Naive thymus-derived CD4-positive, alpha-beta T cell (primary cell): ENCODE measurements around the gene FBRSL1. TPM values are rescaled to one million over a fixed set of nuclear protein-coding genes. Genes with fewer than 3 reads are reported as not detected.

ENCODE experiments used
- ATAC-seq: fragments of 150-1000 bp; cut with Tn5 transposase; 2 replicates; pipeline ENCODE4 v1.10.0; 2021; ENCODE audit warnings: mild to moderate bottlenecking, moderate library complexity
- CTCF ChIA-PET: fragments of 350-600 bp; sonication (Branson Sonifier 250); formaldehyde crosslinking; loops from one replicate; lab custom pipeline; 2021; ENCODE audit warnings: antibody characterized with exemption; lab: Charles Lee
- POLR2A ChIA-PET: fragments of 350-600 bp; sonication (Branson Sonifier 250); formaldehyde crosslinking; loops from one replicate; lab custom pipeline; 2021; ENCODE audit warnings: antibody characterized with exemption, inconsistent platforms; lab: Charles Lee
- DNase-seq, 9 donors: peaks; one replicate each; pipeline versions ENCODE4 v3.0.0 to v3.0.0-alpha.2; 2020 to 2022; ENCODE audit warnings: mixed read lengths in 1 of 9
- H3K27ac ChIP-seq: one replicate; pipeline ENCODE4 v1.7.0; 2013; ENCODE audit warnings: mild to moderate bottlenecking, low read depth, low read length, moderate library complexity
- H3K27me3 ChIP-seq, 2 donors: one replicate each; pipeline ENCODE4 v1.7.0; 2013; ENCODE audit warnings: low read length in 2 of 2, mild to moderate bottlenecking in 2 of 2, moderate library complexity in 2 of 2; ENCODE audit not compliant: control insufficient read depth in 2 of 2, insufficient read depth in 2 of 2
- H3K36me3 ChIP-seq, 3 experiments: 1 replicate in 2 of 3; 2 replicates in 1 of 3; pipeline ENCODE4 v1.7.0; 2013; ENCODE audit warnings: low read length in 3 of 3, mild to moderate bottlenecking in 3 of 3, moderate library complexity in 1 of 3; ENCODE audit not compliant: insufficient read depth in 3 of 3, control insufficient read depth in 2 of 3
- H3K4me1 ChIP-seq, 2 donors: one replicate each; pipeline ENCODE4 v1.7.0; 2013; ENCODE audit warnings: low read length in 2 of 2, mild to moderate bottlenecking in 2 of 2, moderate library complexity in 1 of 2; ENCODE audit not compliant: control insufficient read depth in 2 of 2, insufficient read depth in 2 of 2
- H3K4me3 ChIP-seq: 2 replicates; pipeline ENCODE4 v1.7.0; 2013; ENCODE audit warnings: mild to moderate bottlenecking, low read length
- H3K9me3 ChIP-seq, 3 experiments: 1 replicate in 2 of 3; 2 replicates in 1 of 3; pipeline ENCODE4 v1.7.0; 2013; ENCODE audit warnings: low read length in 3 of 3; ENCODE audit not compliant: control insufficient read depth in 2 of 3
- H3K27ac Mint-ChIP-seq, 9 donors: one replicate each; pipeline ENCODE4 v1.8.0; 2020 to 2022; ENCODE audit warnings: mixed read lengths in 9 of 9, mild to moderate bottlenecking in 8 of 9, moderate library complexity in 5 of 9, inconsistent platforms in 2 of 9
- H3K27me3 Mint-ChIP-seq, 5 donors: one replicate each; pipeline ENCODE4 v1.8.0; 2021 to 2022; ENCODE audit warnings: mixed read lengths in 5 of 5, mild to moderate bottlenecking in 1 of 5
- H3K36me3 Mint-ChIP-seq, 5 donors: one replicate each; pipeline ENCODE4 v1.8.0; 2020 to 2022; ENCODE audit warnings: mixed read lengths in 5 of 5, mild to moderate bottlenecking in 3 of 5, inconsistent platforms in 1 of 5
- H3K4me1 Mint-ChIP-seq, 7 donors: one replicate each; pipeline ENCODE4 v1.8.0; 2020 to 2022; ENCODE audit warnings: mixed read lengths in 7 of 7, mild to moderate bottlenecking in 3 of 7, inconsistent platforms in 1 of 7
- H3K4me3 Mint-ChIP-seq, 10 donors: one replicate each; pipeline ENCODE4 v1.8.0; 2020 to 2022; ENCODE audit warnings: mild to moderate bottlenecking in 10 of 10, mixed read lengths in 10 of 10, moderate library complexity in 6 of 10, inconsistent platforms in 2 of 10
- H3K9me3 Mint-ChIP-seq, 11 donors: one replicate each; pipeline ENCODE4 v1.8.0; 2020 to 2022; ENCODE audit warnings: mixed read lengths in 11 of 11, mild to moderate bottlenecking in 4 of 11, inconsistent platforms in 1 of 11, moderate library complexity in 1 of 11
- intact Hi-C, 2 donors: fragments of 100-400 bp; cut with micrococcal nuclease; formaldehyde crosslinking; loops; one replicate each; pipeline ENCODE4 v1.15.1; 2023
- polyA plus RNA-seq, 2 donors: library from polyadenylated mRNA; unstranded; fragments of 300-500 nt; fragmentation: Illumina TruSeq; gene quantifications; one replicate each; pipeline ENCODE4 v1.2.3, GENCODE V29; 2021
- total RNA-seq, 6 experiments: library from RNA in 5 of 6; stranded (reverse) in 5 of 6; gene quantifications; 1 replicate in 5 of 6; 2 replicates in 1 of 6; pipeline ENCODE4 v1.2.3 and lab custom pipeline; 2021 to 2026

Gene FBRSL1
- total and polyA plus RNA-seq, 7 experiments from 2014 or later, result 0.77 to 105 (median 90.9) TPM

- Histone ChIP-seq H3K36me3 (peaks cover 0 to 27% (median 4%) of the 10 kb centered on the region in 3 experiments), H3K27me3 (no peaks in the 10 kb centered on the region), H3K4me1 (peaks cover 3 to 7% of the 10 kb centered on the region in 2 donors), H3K27ac (no peak overlapping the region), H3K9me3 (peaks cover 0 to 5% (median 0%) of the 10 kb centered on the region in 3 experiments), H3K4me3 (no peak overlapping the region)
- Mint-ChIP-seq H3K9me3 (peaks cover 0 to 13% (median 2%) of the 10 kb centered on the region in 11 donors), H3K36me3 (peaks cover 18 to 33% (median 24%) of the 10 kb centered on the region in 5 donors), H3K27me3 (no peaks in the 10 kb centered on the region), H3K27ac (peak overlapping the region in 1 of 9 donors; percentile 14), H3K4me3 (no peak overlapping the region), H3K4me1 (peaks cover 0 to 30% (median 13%) of the 10 kb centered on the region in 7 donors)
- ATAC-seq, result no peak
- no peak for DNase-seq
- ChIA-PET CTCF (interaction anchor here (0.6 to 2.6 kb wide), 5 partner anchors 94 to 558 kb away, joined by 3 to 17 read pairs (median 4); no protein-coding TSS in a partner anchor), POLR2A (no interaction called here)
- intact Hi-C loops, result loop anchor here in 1 of 2 donors (5.0 kb wide), 2 partner anchors 43 to 97 kb away; partner anchors contain the start of gene P2RX2
These were observed 30.7 kb downstream of the FBRSL1 start for GRCh38 chr12:132520421-132521199.

- Mint-ChIP-seq H3K9me3 (peaks cover 0 to 13% (median 0%) of the 10 kb centered on the region in 11 donors), H3K27ac (no peak overlapping the region), H3K27me3 (no peaks in the 10 kb centered on the region), H3K4me3 (peak overlapping the region in 1 of 10 donors; percentile 28), H3K36me3 (peaks cover 18 to 28% (median 20%) of the 10 kb centered on the region in 5 donors), H3K4me1 (peaks cover 0 to 29% (median 12%) of the 10 kb centered on the region in 7 donors)
- intact Hi-C loops, result loop anchor here in 1 of 2 donors (5.0 kb wide), 2 partner anchors 44 to 96 kb away; partner anchors contain the start of gene P2RX2
- H3K36me3 ChIP-seq, result peaks cover 0 to 33% (median 4%) of the 10 kb centered on the region in 3 experiments
- DNase-seq (no peak), ATAC-seq (no peak)
- ChIA-PET POLR2A (no interaction called here), CTCF (interaction anchor here (0.6 to 2.6 kb wide), 3 partner anchors 94 to 556 kb away, joined by 3 to 17 read pairs (median 4); no protein-coding TSS in a partner anchor)
- peaks cover 3 to 7% of the 10 kb centered on the region in 2 donors for H3K4me1 ChIP-seq
- H3K9me3 ChIP-seq, result peaks cover 0 to 5% (median 0%) of the 10 kb centered on the region in 3 experiments
- no peaks in the 10 kb centered on the region for H3K27me3 ChIP-seq
- H3K27ac ChIP-seq, result no peak overlapping the region
- no peak overlapping the region for H3K4me3 ChIP-seq
These were observed 31.2 kb downstream of the FBRSL1 start for GRCh38 chr12:132521200-132521580.

GRCh38 chr12:132521712-132522292, 31.9 kb downstream of the FBRSL1 start:
- Mint-ChIP-seq H3K27ac (peak overlapping the region in 1 of 9 donors; percentile 52), H3K9me3 (peaks cover 0 to 13% (median 0%) of the 10 kb centered on the region in 11 donors), H3K27me3 (no peaks in the 10 kb centered on the region), H3K4me1 (peaks cover 0 to 26% (median 12%) of the 10 kb centered on the region in 7 donors), H3K4me3 (peak overlapping the region in 1 of 10 donors; percentile 28), H3K36me3 (peaks cover 18 to 22% (median 20%) of the 10 kb centered on the region in 5 donors)
- ChIA-PET CTCF (interaction anchor here (1.1 to 4.6 kb wide), 3 partner anchors 9 to 105 kb away, joined by 3 to 56 read pairs (median 4); no protein-coding TSS in a partner anchor), POLR2A (no interaction called here)
- H3K27me3 ChIP-seq, result no peaks in the 10 kb centered on the region
- peaks cover 3 to 7% of the 10 kb centered on the region in 2 donors for H3K4me1 ChIP-seq
- H3K36me3 ChIP-seq, result peaks cover 0 to 38% (median 4%) of the 10 kb centered on the region in 3 experiments
- no peak overlapping the region for H3K4me3 ChIP-seq
- no peak overlapping the region for H3K27ac ChIP-seq
- no peak for DNase-seq
- peaks cover 0 to 5% (median 0%) of the 10 kb centered on the region in 3 experiments for H3K9me3 ChIP-seq
- intact Hi-C loops, result loop anchor here in 1 of 2 donors (2.0 to 5.0 kb wide), 4 partner anchors 45 to 367 kb away; partner anchors contain the start of gene P2RX2
- no peak for ATAC-seq

GRCh38 chr12:132522592-132523380, 32.8 kb downstream of the FBRSL1 start:
- ChIA-PET POLR2A (interaction anchor here (1.3 kb wide), 1 partner anchor 109 kb away, joined by 4 read pairs; no protein-coding TSS in a partner anchor), CTCF (interaction anchor here (0.7 to 4.6 kb wide), 8 partner anchors 8 to 115 kb away, joined by 3 to 56 read pairs (median 5); no protein-coding TSS in a partner anchor)
- intact Hi-C loops, result loop anchor here in 1 of 2 donors (1.0 to 5.0 kb wide), 6 partner anchors 45 to 368 kb away; partner anchors contain the start of gene P2RX2
- peaks cover 15 to 18% (median 16%) of the 10 kb centered on the region in 5 donors for H3K36me3 Mint-ChIP-seq
- H3K9me3 ChIP-seq, result peaks cover 0 to 5% (median 0%) of the 10 kb centered on the region in 3 experiments
- H3K36me3 ChIP-seq, result peaks cover 0 to 34% (median 4%) of the 10 kb centered on the region in 3 experiments
- ATAC-seq (no peak), DNase-seq (no peak)
- H3K27ac Mint-ChIP-seq, result no peak overlapping the region
- H3K27ac ChIP-seq, result no peak overlapping the region
- peaks cover 0 to 13% (median 0%) of the 10 kb centered on the region in 11 donors for H3K9me3 Mint-ChIP-seq
- H3K4me1 ChIP-seq, result peaks cover 3 to 7% of the 10 kb centered on the region in 2 donors
- H3K4me3 Mint-ChIP-seq, result no peak overlapping the region
- H3K27me3 ChIP-seq, result no peaks in the 10 kb centered on the region
- H3K4me1 Mint-ChIP-seq, result peaks cover 0 to 23% (median 12%) of the 10 kb centered on the region in 7 donors
- no peak overlapping the region for H3K4me3 ChIP-seq
- H3K27me3 Mint-ChIP-seq, result no peaks in the 10 kb centered on the region

GRCh38 chr12:132523576-132524331, 33.8 kb downstream of the FBRSL1 start:
- POLR2A ChIA-PET, result interaction anchor here (1.3 to 1.4 kb wide), 2 partner anchors 108 to 110 kb away, joined by 4 read pairs; no protein-coding TSS in a partner anchor
- ATAC-seq, result peak; percentile 78
- peaks cover 5 to 10% (median 7%) of the 10 kb centered on the region in 5 donors for H3K36me3 Mint-ChIP-seq
- Histone ChIP-seq H3K27me3 (no peaks in the 10 kb centered on the region), H3K36me3 (peaks cover 0 to 33% (median 0%) of the 10 kb centered on the region in 3 experiments), H3K4me3 (no peak overlapping the region), H3K9me3 (peaks cover 0 to 5% (median 0%) of the 10 kb centered on the region in 3 experiments), H3K27ac (no peak overlapping the region), H3K4me1 (peaks cover 3 to 7% of the 10 kb centered on the region in 2 donors)
- no peak overlapping the region for H3K4me3 Mint-ChIP-seq
- intact Hi-C loops, result loop anchor here (1.0 to 5.0 kb wide), 7 partner anchors 46 to 369 kb away; partner anchors contain the start of gene P2RX2 (in 1 of the 2)
- peak overlapping the region in 1 of 9 donors; percentile 9 for H3K27ac Mint-ChIP-seq
- no peaks in the 10 kb centered on the region for H3K27me3 Mint-ChIP-seq
- CTCF ChIA-PET, result interaction anchor here (0.8 to 4.6 kb wide), 7 partner anchors 9 to 116 kb away, joined by 4 to 56 read pairs (median 6); no protein-coding TSS in a partner anchor
- peaks cover 0 to 6% (median 0%) of the 10 kb centered on the region in 11 donors for H3K9me3 Mint-ChIP-seq
- DNase-seq, result peak; percentile 48 to 81 (median 70)
- H3K4me1 Mint-ChIP-seq, result peaks cover 0 to 16% (median 9%) of the 10 kb centered on the region in 7 donors
